Activated CD8-positive, alpha-beta memory T cell treated with anti-CD3 and anti-CD28 coated beads, Interleukin-2, amount 50 U/mL, for 4 hours (primary cell): ENCODE results near the gene FCER2.

Source experiments
- DNase-seq: peaks from one replicate; pipeline ENCODE4 v3.0.0-alpha.2; 2020

Gene FCER2

DNA sequence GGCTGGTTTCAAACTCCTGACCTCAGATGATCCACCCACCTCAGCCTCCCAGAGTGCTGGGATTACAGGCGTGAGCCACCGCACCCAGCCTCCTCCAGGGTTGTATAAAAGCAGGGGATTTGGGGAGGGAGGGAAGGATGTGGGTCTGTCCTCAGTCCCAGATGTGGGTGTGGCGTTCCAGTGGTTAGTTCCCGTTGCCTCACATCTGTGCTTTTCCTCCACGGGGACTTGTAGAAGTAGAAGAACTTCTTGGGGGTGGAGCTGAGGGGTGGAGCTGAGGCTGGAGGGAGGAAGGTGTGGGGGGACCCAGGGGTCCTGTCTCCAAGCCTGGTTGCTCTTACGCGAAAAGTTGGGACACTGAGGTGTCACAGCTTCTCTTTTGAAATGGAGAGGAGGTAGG, 25.6 kb downstream of the FCER2 start:
- no peak for DNase-seq

DNA sequence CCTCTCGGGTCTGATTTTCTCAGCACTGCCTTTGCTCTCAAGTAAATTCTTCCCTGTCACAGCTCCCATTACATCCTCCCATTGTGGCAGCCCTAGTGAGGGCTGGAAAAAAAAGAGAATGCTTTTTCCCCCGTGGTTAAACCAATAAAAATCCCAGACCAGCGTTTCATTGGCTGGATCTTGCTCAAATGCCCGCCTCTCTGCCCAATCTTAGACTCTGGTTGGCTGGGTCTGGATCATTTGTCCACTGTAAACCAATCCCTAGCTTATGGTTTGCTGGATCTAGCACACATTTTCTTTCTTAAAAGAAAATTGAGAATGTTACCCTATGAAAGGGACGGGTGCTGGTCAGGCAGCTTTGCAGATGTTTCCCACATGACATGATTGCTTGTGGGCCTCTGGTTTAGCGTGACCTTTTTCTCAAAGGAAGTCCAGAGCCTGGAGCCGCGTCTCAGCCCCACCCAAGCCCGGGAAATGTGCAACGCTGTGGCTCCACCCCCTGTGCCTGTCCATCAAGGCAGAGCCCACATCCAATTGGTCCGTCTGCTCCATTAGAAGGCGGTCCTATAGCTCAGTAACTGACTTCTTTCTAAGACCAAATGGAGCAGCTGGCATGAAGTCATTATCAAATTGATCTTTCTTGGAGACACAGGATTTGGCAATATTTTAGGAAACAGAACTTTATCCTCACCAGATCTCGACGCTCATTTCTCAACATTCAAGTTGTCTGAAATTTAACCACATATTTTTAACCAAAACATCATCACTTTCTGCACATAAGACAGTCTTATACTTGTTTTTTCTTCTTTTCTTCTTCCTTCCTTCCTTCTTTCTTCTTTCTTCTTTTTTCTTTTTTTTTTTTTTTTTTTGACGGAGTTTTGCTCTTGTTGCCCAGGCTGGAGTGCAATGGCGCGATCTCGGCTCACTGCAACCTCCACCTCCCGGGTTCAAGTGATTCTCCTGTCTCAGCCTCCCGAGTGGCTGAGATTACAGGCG, 27.6 kb downstream of the FCER2 start:
- no peak for DNase-seq

DNA sequence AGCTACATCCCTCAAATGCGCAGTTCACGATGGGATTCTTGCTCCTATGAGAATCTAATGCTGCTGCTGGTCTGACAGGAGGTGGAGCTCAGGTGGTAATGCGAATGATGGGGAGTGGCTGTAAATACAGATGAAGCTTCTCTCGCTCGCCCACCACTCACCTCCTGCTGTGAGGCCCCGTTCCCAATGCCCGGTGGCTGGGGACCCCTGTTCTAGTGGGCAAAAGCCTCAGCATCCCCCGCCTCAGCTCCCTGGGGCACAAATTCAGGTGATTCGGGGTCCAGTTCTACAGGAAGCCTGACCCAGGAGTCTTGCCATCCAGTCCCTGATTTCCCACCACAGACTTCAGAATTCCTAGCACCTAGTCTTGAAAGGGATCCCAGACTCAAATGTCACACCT, 29.4 kb downstream of the FCER2 start:
- DNase-seq: no peak

GRCh38 chr19:7670790-7671189, 31.1 kb downstream of the FCER2 start:
- DNase-seq: no peak

DNA sequence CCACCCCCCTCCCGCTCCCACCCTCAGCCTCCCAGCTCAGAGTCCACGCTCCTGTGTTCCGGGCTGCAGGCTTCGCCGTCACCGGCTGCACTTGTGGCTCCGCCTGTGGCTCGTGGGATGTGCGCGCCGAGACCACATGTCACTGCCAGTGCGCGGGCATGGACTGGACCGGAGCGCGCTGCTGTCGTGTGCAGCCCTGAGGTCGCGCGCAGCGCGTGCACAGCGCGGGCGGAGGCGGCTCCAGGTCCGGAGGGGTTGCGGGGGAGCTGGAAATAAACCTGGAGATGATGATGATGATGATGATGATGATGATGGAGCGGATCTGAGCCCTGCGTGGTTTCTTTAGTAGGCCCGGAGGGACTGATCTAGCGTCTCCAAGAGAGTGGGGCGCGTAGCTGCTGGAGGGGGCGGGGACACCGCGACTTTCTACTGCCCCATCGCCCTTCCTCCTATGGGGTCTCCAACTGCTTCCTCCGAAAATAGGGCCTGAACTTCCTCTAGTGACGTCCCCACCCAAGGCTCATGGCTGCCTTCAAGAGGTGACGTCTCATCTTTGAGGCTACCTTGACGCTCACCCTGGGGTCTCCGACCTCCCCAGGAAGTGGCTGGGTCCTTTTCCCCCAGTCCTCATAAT, 31.7 kb downstream of the FCER2 start:
- peak; percentile 24 for DNase-seq

DNA sequence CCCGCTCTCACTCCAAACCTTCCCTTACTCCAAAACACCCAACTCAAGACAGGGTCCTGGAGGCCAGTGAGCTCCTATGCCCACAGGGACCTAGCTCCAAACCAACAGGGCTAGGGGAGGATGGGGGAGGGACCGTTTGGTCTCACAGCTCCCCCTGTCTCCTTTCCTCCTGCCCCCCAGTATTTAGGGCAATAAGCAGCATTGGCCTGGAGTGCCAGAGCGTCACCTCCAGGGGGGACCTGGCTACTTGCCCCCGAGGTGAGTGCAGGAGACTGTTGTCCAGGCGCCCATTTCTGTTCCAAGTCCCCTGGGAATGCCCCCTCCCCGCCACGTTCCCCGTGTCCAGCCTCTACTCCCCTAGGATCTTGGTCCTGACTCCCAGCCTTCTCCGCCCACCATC, 32.3 kb downstream of the FCER2 start:
- DNase-seq: no peak

DNA sequence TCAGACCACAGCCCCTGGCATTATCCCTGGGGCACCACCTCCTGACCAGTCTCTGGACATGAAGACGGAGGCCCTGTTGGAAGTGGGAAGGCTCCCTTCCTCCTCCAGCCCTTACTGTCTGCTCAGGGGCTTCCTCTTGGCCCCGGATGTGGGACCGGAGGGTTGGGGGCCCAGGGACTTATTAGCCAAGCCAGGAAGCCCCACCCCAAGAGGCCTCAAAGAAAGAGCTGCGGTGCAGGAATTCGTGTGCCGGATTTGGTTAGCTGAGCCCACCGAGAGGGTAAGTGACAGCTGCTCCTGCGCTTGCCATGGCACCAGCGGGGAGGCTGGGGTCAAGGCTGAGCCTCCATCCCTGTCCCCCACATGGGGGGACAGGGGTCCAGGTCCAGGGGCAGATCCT, 33.1 kb downstream of the FCER2 start, which contains the start of gene RETN:
TSS of gene RETN (plus strand) at position 208 of the 400 bp plus-strand sequence. CDS start 278 bp downstream, outside the sequence.
- no peak for DNase-seq

- no peak for DNase-seq
These were observed 36.9 kb downstream of the FCER2 start for GRCh38 chr19:7665076-7665475.

- DNase-seq: no peak
These were observed 38.2 kb downstream of the FCER2 start for GRCh38 chr19:7663706-7664105.

DNA sequence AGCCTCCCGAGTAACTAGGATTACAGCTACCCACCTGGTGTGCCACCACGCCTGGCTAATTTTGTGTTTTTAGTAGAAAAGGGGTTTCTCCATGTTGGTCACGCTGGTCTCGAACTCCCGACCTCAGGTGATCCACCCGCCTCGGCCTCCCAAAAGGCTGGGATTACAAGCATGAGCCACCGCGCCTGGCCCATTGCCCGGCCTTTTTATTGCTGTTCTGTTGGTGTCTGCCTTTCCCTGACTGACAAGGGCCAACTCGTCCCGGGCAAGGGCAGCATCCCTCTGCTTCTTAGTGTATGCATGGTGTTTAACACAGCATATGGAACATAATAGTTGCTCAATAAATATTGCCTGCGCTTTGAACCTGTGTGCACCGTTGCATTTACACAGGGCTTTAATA, 39.3 kb downstream of the FCER2 start:
- no peak for DNase-seq

DNA sequence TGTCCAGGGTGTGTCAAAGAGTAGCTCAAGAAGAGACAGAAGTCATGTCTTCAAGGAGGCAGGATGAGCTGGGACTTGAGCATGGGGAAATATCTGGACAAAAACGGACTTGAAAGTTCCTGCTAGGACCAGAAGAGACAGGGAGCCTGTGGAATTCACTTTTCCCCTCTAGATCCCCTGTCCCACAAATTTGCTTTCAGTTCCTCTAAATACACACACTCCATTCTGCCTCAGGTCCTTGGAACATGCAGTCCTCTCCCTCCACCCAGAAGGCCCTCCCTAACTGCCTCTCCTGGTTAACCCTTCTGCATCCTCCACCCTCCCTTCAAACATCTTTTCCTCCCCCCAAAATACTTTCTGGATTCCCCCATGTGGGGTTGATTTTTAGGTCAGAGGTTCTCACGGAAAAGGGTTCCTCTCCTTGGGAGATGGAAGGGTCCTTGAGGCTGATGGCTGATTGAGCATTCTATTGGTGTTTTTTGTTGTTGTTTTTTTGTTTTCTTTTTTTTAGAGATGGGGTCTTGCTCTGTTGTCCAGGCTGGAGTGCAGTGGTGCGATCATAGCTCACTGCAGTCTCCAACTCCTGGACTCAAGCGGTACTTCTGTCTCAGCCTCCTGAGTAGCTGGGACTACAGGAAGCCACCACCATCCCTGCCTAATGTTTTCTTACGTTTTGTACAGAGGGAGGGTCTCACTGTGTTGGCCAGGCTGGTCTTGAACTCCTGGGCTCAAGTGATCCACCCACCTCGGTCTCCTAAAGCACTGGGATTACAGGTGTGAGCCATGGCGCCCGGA, 40.0 kb downstream of the FCER2 start:
- DNase-seq: no peak

- no peak for DNase-seq
These were observed 43.7 kb downstream of the FCER2 start for GRCh38 chr19:7658219-7658686.

- no peak for DNase-seq
These were observed 44.7 kb downstream of the FCER2 start for GRCh38 chr19:7657131-7657751.

GRCh38 chr19:7655581-7655980, 46.4 kb downstream of the FCER2 start:
- no peak for DNase-seq

DNA sequence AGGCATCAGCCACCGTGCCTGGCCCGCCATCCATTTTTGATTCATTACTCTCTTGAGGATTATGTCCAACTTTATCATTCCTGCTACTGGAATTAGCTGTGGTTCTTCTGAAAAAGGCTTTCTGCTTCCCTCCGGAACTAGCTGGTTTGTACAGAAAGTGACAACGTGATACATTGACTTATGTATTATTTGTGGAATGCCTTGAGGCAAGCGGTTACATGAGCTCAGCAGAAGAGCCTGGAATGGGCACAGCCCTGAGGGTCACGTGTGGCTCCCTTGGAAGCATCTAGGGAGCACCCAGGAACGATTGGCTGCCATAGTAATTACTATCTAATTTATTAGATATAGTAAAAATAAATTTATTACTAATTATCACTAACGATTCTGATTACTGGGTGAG, 47.5 kb downstream of the FCER2 start:
- DNase-seq: no peak

DNA sequence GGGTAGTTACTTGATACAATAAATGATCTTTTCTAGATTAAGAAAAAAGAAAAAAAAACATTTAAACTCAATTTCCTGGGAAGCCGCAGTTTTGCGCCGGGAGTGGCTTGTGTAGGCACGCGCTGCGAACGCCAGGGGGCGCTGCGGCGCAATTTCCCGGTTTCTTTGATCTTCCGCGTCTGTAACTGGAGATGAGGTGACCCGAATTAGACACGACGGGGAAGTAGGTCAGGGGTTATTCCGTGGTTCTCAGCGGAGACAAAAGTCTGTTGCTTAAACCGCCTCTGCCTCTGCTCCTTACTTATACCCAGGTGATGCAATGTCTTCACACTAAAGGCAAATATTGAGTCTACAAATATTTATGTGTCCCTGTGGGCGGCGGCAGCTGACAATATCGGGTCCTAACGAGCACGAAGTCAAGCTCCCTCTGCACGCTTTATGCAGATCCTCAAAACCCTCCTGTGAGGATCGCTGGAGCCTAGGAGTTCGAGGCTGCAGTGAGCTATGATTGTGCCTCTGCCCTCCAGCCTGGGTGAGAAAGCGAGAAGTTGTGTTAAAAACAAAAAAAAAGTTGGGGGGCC, 49.8 kb downstream of the FCER2 start:
- DNase-seq: peak; percentile 86

DNA sequence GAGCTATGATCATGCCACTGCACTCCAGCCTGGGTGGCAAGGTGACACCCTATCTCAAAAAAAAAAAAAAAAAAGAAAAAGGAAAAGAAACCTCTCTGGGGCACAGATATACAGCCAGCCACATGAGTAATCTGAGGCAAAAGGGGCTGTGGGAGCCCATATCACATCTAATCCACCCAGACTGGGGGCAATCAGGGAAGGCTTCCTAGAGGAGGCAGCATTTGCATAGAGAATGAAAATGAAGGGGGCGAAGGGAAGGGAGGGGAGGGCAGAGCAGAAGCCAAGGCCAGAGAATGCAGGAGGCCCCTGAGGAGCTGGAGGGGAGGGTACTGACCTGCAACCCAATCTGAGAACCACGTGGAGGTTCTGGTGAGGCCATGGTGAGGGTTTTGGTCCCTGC, 51.8 kb downstream of the FCER2 start:
- no peak for DNase-seq

DNA sequence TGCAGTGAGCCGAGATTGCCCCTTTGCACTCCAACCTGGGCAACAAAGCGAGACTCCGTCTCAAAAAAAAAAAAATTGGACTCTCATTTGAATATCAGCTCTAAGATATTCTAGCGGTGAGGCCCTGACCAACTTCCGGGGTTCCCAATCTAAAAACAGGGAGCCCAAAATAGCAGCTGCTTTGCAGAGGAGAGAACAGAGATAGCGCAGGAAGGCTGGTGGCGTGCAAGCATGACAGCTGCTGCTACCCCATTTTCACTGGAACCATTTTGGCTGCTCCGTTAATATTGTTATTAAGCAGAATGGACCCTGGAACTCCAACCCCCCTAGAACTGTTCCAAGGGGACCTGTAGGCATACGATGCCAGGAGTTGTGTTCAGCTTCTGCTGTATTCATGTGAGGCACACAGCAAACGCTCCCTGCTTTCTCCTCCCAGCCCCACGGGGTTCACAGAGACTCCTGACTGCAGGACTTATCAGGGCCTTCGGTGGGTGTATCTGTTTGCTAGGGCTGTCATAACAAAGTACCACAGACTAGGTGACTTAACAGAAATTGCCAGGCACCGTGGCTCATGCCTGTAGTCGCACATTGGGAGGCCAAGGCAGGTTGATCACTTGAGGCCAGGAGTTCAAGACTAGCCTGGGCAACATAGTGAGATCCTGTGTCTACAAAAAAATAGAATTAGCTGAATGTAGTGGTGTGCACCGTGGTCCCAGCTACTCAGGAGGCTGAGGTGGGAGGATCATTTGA, 53.5 kb downstream of the FCER2 start:
- DNase-seq: no peak

GRCh38 chr19:7647156-7647555, 54.8 kb downstream of the FCER2 start:
- no peak for DNase-seq

- no peak for DNase-seq
These were observed 55.6 kb downstream of the FCER2 start for GRCh38 chr19:7646426-7646700.

- DNase-seq: no peak
These were observed 56.1 kb downstream of the FCER2 start for GRCh38 chr19:7645656-7646425.
